ENCODE data around the gene NDST4. TPM values are rescaled to one million over a fixed set of nuclear protein-coding genes. Genes with fewer than 3 reads are reported as not detected.

Gene NDST4
- total and polyA plus RNA-seq, 4 experiments from 2014 or later = not detected

- H3K27me3 Mint-ChIP-seq = no peaks in the 10 kb centered on the region
- POLR2A ChIA-PET (ENCODE audit: partially characterized antibody) = no interaction called here
Measured at GRCh38 chr4:115053313-115053712, 60.1 kb downstream of the NDST4 start.

DNA sequence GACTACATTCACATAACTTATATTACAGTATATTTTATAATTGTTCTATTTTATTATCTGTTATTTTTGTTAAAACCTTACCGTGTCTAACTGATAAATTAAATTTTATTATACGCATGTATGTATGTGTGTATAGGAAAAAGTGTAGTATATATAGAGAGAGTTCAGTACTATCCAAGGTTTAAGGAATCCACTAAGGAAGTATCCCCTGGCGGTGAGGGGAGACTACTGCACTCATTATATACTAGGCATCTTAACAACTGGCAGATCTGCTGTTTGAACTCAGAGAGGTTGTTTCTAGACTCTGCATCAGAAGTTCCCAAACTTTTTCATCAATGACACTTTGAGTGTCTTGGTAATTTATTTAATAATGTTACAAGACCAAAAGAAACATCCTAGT lies 70.9 kb downstream of the NDST4 start:
- H3K27me3 Mint-ChIP-seq = peaks cover 0 to 2% of the 10 kb centered on the region in 2 donors
- H3K4me1 Mint-ChIP-seq = no peaks in the 10 kb centered on the region
- ChIA-PET POLR2A (ENCODE audit: partially characterized antibody) (no interaction called here), CTCF (ENCODE audit: partially characterized antibody) (no interaction called here)
- DNase-seq = no peak
- Histone ChIP-seq H3K27ac (ENCODE audit: low read depth, low read length) (no peak overlapping the region), H3K36me3 (ENCODE audit: insufficient read depth, low read length) (no peaks in the 10 kb centered on the region), H3K27me3 (ENCODE audit: insufficient read depth, low read length) (no peaks in the 10 kb centered on the region), H3K4me1 (ENCODE audit: insufficient read depth, low read length) (no peaks in the 10 kb centered on the region), H3K9me3 (ENCODE audit: control insufficient read depth in 1 of 2, low read length in 2 of 2) (no peaks in the 10 kb centered on the region), H3K4me3 (ENCODE audit: low read length in 2 of 2) (no peak overlapping the region)
- H3K36me3 Mint-ChIP-seq = no peaks in the 10 kb centered on the region
- H3K4me3 Mint-ChIP-seq = no peak overlapping the region
- intact Hi-C loops (cut with micrococcal nuclease) = no loop called here
- H3K9me3 Mint-ChIP-seq = peaks cover 0 to 4% (median 0%) of the 10 kb centered on the region in 8 donors
- no peak overlapping the region for H3K27ac Mint-ChIP-seq

More at GRCh38 chr4:115053313-115053712, 60.1 kb downstream of the NDST4 start:
- no peak for DNase-seq
- intact Hi-C loops (cut with micrococcal nuclease) = no loop called here
- H3K27me3 ChIP-seq (ENCODE audit: insufficient read depth, low read length) = no peaks in the 10 kb centered on the region
- Mint-ChIP-seq H3K9me3 (peaks cover 0 to 2% (median 0%) of the 10 kb centered on the region in 8 donors), H3K4me3 (no peak overlapping the region), H3K4me1 (no peaks in the 10 kb centered on the region), H3K36me3 (no peaks in the 10 kb centered on the region), H3K27ac (no peak overlapping the region)
- no peaks in the 10 kb centered on the region for H3K4me1 ChIP-seq (ENCODE audit: insufficient read depth, low read length)
- H3K4me3 ChIP-seq (ENCODE audit: low read length in 2 of 2) = no peak overlapping the region
- no peak overlapping the region for H3K27ac ChIP-seq (ENCODE audit: low read depth, low read length)
- CTCF ChIA-PET (ENCODE audit: partially characterized antibody) = no interaction called here
- no peaks in the 10 kb centered on the region for H3K36me3 ChIP-seq (ENCODE audit: insufficient read depth, low read length)
- no peaks in the 10 kb centered on the region for H3K9me3 ChIP-seq (ENCODE audit: control insufficient read depth in 1 of 2, low read length in 2 of 2)

DNA sequence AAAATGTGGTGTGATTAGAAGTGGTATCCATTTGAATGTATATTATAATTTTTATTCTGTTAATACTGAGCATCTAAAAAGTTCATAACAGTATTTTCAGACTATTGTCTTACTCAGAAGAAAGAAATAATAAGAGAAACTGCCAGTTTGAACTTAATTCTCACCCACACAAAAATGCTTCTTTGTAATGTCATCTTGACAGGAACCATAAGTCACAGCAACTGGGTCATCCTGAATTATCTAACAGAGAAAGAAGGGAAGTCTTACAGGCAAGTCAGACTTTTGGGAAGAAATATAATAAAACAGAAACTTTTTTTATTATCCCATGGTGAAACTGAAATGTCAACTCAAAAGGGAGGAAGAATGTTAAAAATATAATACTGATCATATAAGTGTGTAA lies 83.1 kb downstream of the NDST4 start:
- H3K36me3 ChIP-seq (ENCODE audit: insufficient read depth, low read length) = no peaks in the 10 kb centered on the region
- Mint-ChIP-seq H3K27me3 (no peaks in the 10 kb centered on the region), H3K4me1 (no peaks in the 10 kb centered on the region), H3K27ac (no peak overlapping the region), H3K9me3 (peaks cover 0 to 4% (median 0%) of the 10 kb centered on the region in 8 donors), H3K36me3 (no peaks in the 10 kb centered on the region), H3K4me3 (no peak overlapping the region)
- no peaks in the 10 kb centered on the region for H3K9me3 ChIP-seq (ENCODE audit: control insufficient read depth in 1 of 2, low read length in 2 of 2)
- H3K4me3 ChIP-seq (ENCODE audit: low read length in 2 of 2) = no peak overlapping the region
- H3K4me1 ChIP-seq (ENCODE audit: insufficient read depth, low read length) = no peaks in the 10 kb centered on the region
- POLR2A ChIA-PET (ENCODE audit: partially characterized antibody) = no interaction called here
- H3K27me3 ChIP-seq (ENCODE audit: insufficient read depth, low read length) = no peaks in the 10 kb centered on the region
- no peak overlapping the region for H3K27ac ChIP-seq (ENCODE audit: low read depth, low read length)
- no peak for DNase-seq
- CTCF ChIA-PET (ENCODE audit: partially characterized antibody) = no interaction called here
- intact Hi-C loops (cut with micrococcal nuclease) = no loop called here

- Mint-ChIP-seq H3K36me3 (no peaks in the 10 kb centered on the region), H3K4me3 (no peak overlapping the region), H3K9me3 (peaks cover 0 to 4% (median 0%) of the 10 kb centered on the region in 8 donors), H3K4me1 (no peaks in the 10 kb centered on the region), H3K27ac (no peak overlapping the region), H3K27me3 (no peaks in the 10 kb centered on the region)
- POLR2A ChIA-PET (ENCODE audit: partially characterized antibody) = no interaction called here
- CTCF ChIA-PET (ENCODE audit: partially characterized antibody) = no interaction called here
- intact Hi-C loops (cut with micrococcal nuclease) = no loop called here
- Histone ChIP-seq H3K27me3 (ENCODE audit: insufficient read depth, low read length) (no peaks in the 10 kb centered on the region), H3K4me3 (ENCODE audit: low read length in 2 of 2) (no peak overlapping the region), H3K27ac (ENCODE audit: low read depth, low read length) (no peak overlapping the region), H3K36me3 (ENCODE audit: insufficient read depth, low read length) (no peaks in the 10 kb centered on the region), H3K4me1 (ENCODE audit: insufficient read depth, low read length) (no peaks in the 10 kb centered on the region), H3K9me3 (ENCODE audit: control insufficient read depth in 1 of 2, low read length in 2 of 2) (no peaks in the 10 kb centered on the region)
- no peak for DNase-seq
Measured at GRCh38 chr4:115028682-115029410, 84.6 kb downstream of the NDST4 start.

- H3K36me3 ChIP-seq (ENCODE audit: insufficient read depth, low read length) = no peaks in the 10 kb centered on the region
- no peaks in the 10 kb centered on the region for H3K4me1 ChIP-seq (ENCODE audit: insufficient read depth, low read length)
- ChIA-PET CTCF (ENCODE audit: partially characterized antibody) (no interaction called here), POLR2A (ENCODE audit: partially characterized antibody) (no interaction called here)
- Mint-ChIP-seq H3K9me3 (peaks cover 0 to 5% (median 0%) of the 10 kb centered on the region in 8 donors), H3K4me3 (no peak overlapping the region), H3K27ac (no peak overlapping the region), H3K27me3 (no peaks in the 10 kb centered on the region), H3K4me1 (no peaks in the 10 kb centered on the region), H3K36me3 (no peaks in the 10 kb centered on the region)
- intact Hi-C loops (cut with micrococcal nuclease) = no loop called here
- DNase-seq = no peak
- no peak overlapping the region for H3K4me3 ChIP-seq (ENCODE audit: low read length in 2 of 2)
- no peaks in the 10 kb centered on the region for H3K27me3 ChIP-seq (ENCODE audit: insufficient read depth, low read length)
- no peaks in the 10 kb centered on the region for H3K9me3 ChIP-seq (ENCODE audit: control insufficient read depth in 1 of 2, low read length in 2 of 2)
- no peak overlapping the region for H3K27ac ChIP-seq (ENCODE audit: low read depth, low read length)
Measured at GRCh38 chr4:114999880-115000279, 113.5 kb downstream of the NDST4 start.

- H3K36me3 Mint-ChIP-seq = no peaks in the 10 kb centered on the region
- H3K27ac Mint-ChIP-seq = no peak overlapping the region
- H3K4me3 Mint-ChIP-seq = no peak overlapping the region
- no peak overlapping the region for H3K4me3 ChIP-seq (ENCODE audit: low read length in 2 of 2)
- H3K36me3 ChIP-seq (ENCODE audit: insufficient read depth, low read length) = no peaks in the 10 kb centered on the region
- no peaks in the 10 kb centered on the region for H3K27me3 Mint-ChIP-seq
- no peaks in the 10 kb centered on the region for H3K4me1 ChIP-seq (ENCODE audit: insufficient read depth, low read length)
- ChIA-PET POLR2A (ENCODE audit: partially characterized antibody) (no interaction called here), CTCF (ENCODE audit: partially characterized antibody) (no interaction called here)
- intact Hi-C loops (cut with micrococcal nuclease) = no loop called here
- DNase-seq = no peak
- no peaks in the 10 kb centered on the region for H3K27me3 ChIP-seq (ENCODE audit: insufficient read depth, low read length)
- H3K9me3 ChIP-seq (ENCODE audit: control insufficient read depth in 1 of 2, low read length in 2 of 2) = no peaks in the 10 kb centered on the region
- peaks cover 0 to 5% (median 0%) of the 10 kb centered on the region in 8 donors for H3K9me3 Mint-ChIP-seq
- no peak overlapping the region for H3K27ac ChIP-seq (ENCODE audit: low read depth, low read length)
- no peaks in the 10 kb centered on the region for H3K4me1 Mint-ChIP-seq
Measured at GRCh38 chr4:114998316-114998715, 115.1 kb downstream of the NDST4 start.

DNA sequence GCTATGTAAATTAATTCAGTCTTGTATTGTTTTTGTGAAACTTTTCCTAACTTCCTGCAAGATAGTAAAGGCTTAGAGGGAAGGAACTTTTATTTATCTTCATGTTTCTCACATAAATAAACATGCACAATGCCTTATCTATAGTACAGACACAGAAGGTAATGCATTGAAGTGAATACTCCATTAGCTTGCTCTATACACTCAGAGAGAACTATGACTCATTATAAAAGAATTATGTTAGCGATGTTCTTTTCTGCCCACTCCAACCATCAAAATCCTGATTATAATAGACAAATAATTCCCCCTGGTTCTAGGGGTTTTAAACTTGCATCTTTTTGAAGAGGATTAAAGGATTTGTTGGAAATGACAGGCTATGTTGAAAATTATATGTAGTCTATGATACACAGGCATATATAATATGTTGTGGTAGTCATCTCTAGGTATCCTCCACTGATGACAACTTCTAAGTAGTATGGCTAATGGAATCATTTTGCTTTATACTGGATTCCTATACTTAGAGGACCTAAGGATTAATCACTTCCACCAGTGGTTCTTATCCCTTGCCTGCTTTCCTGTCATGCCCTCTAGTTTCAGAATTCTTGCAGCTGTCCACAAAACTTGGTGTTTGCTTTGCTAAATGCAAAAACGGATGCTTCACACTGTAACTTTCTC lies 115.7 kb downstream of the NDST4 start:
- ChIA-PET POLR2A (ENCODE audit: partially characterized antibody) (no interaction called here), CTCF (ENCODE audit: partially characterized antibody) (no interaction called here)
- Histone ChIP-seq H3K4me1 (ENCODE audit: insufficient read depth, low read length) (no peaks in the 10 kb centered on the region), H3K27me3 (ENCODE audit: insufficient read depth, low read length) (no peaks in the 10 kb centered on the region), H3K4me3 (ENCODE audit: low read length in 2 of 2) (no peak overlapping the region), H3K36me3 (ENCODE audit: insufficient read depth, low read length) (no peaks in the 10 kb centered on the region), H3K9me3 (ENCODE audit: control insufficient read depth in 1 of 2, low read length in 2 of 2) (no peaks in the 10 kb centered on the region), H3K27ac (ENCODE audit: low read depth, low read length) (no peak overlapping the region)
- H3K4me3 Mint-ChIP-seq = no peak overlapping the region
- H3K4me1 Mint-ChIP-seq = no peaks in the 10 kb centered on the region
- peaks cover 0 to 2% (median 0%) of the 10 kb centered on the region in 8 donors for H3K9me3 Mint-ChIP-seq
- no peaks in the 10 kb centered on the region for H3K36me3 Mint-ChIP-seq
- intact Hi-C loops (cut with micrococcal nuclease) = no loop called here
- no peak overlapping the region for H3K27ac Mint-ChIP-seq
- no peaks in the 10 kb centered on the region for H3K27me3 Mint-ChIP-seq
- no peak for DNase-seq

All from CD4-positive, alpha-beta memory T cell (primary cell).